Suprapubic skin (tissue), 3 donors: ENCODE data around the gene ANKRD17.

Source experiments
- POLR2A ChIP-seq, 2 donors: fragments of 450-650 bp; IDR thresholded peaks; one replicate each; pipeline ENCODE4 v1.6.1; 2017; ENCODE audit warnings: antibody characterized with exemption in 2 of 2, mild to moderate bottlenecking in 2 of 2, moderate library complexity in 2 of 2
- TF ChIP-seq, protein P1 (sequence below), 2 donors: fragments of 200-600 bp in 1 of 2; fragments of 450-650 bp in 1 of 2; sonication (generic) in 1 of 2; IDR thresholded peaks; one replicate each; pipeline ENCODE4 v1.5.1; 2016 to 2019; ENCODE audit warnings: antibody characterized with exemption in 2 of 2, mild to moderate bottlenecking in 1 of 2, moderate library complexity in 1 of 2

DNA sequence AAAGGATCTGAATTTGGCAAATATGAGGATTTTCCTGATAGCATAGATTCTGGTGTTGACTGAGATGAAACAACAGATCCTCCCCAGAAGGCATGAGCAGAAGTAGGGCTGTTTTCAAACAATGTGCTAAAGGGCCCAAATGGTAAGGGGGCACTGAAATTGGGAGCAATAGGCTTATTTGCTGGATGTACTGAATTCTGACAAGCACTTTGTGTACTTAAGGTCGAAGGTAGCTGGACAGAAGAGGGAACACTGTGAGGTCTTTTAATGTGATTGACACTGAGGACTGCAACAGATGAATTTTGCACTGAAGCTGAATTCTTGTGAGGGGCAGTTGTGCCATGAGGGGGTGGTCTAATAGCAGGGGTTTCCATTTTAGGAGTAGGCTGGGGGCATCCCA, 167.9 kb downstream of the ANKRD17 start:
- TF ChIP-seq, protein P1, sequence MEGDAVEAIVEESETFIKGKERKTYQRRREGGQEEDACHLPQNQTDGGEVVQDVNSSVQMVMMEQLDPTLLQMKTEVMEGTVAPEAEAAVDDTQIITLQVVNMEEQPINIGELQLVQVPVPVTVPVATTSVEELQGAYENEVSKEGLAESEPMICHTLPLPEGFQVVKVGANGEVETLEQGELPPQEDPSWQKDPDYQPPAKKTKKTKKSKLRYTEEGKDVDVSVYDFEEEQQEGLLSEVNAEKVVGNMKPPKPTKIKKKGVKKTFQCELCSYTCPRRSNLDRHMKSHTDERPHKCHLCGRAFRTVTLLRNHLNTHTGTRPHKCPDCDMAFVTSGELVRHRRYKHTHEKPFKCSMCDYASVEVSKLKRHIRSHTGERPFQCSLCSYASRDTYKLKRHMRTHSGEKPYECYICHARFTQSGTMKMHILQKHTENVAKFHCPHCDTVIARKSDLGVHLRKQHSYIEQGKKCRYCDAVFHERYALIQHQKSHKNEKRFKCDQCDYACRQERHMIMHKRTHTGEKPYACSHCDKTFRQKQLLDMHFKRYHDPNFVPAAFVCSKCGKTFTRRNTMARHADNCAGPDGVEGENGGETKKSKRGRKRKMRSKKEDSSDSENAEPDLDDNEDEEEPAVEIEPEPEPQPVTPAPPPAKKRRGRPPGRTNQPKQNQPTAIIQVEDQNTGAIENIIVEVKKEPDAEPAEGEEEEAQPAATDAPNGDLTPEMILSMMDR (IDR thresholded peaks at IDR 0.05), result no peak
- TF ChIP-seq POLR2A (IDR thresholded peaks at IDR 0.05), result no peak
